HG03045 (cell line): Measurements from ENCODE around the gene GALNS.

Experiments
- ATAC-seq: cut with Tn5 transposase; IDR thresholded peaks from one replicate; pipeline ENCODE4 v1.9.1; 2021; ENCODE audit warnings: mild to moderate bottlenecking, moderate library complexity; ENCODE audit not compliant: unreplicated experiment

GALNS gene

GRCh38 chr16:88820385-88821025, 36.2 kb downstream of the GALNS start:
- no peak for ATAC-seq

GRCh38 chr16:88819126-88819525, 37.6 kb downstream of the GALNS start:
- no peak for ATAC-seq

GRCh38 chr16:88818575-88818874, 38.2 kb downstream of the GALNS start:
- ATAC-seq = no peak

- ATAC-seq = no peak
Observed at GRCh38 chr16:88817785-88818574, 38.8 kb downstream of the GALNS start.

- no peak for ATAC-seq
Observed at GRCh38 chr16:88816736-88817535, 39.8 kb downstream of the GALNS start.

- ATAC-seq = no peak
Observed at GRCh38 chr16:88815901-88816589, 40.7 kb downstream of the GALNS start.

- ATAC-seq = no peak
Observed at GRCh38 chr16:88815227-88815626, 41.5 kb downstream of the GALNS start.

GRCh38 chr16:88814144-88814502, 42.6 kb downstream of the GALNS start:
- no peak for ATAC-seq

- no peak for ATAC-seq
Observed at GRCh38 chr16:88813269-88814143, 43.2 kb downstream of the GALNS start.

- ATAC-seq = no peak
Observed at GRCh38 chr16:88812513-88813268, 44.1 kb downstream of the GALNS start.

- peak; percentile 71 for ATAC-seq
Observed at GRCh38 chr16:88811769-88812512, 44.8 kb downstream of the GALNS start, which contains the start of gene APRT. TSS of gene APRT (minus strand) at chr16:88811928. CDS start at chr16:88811899, 29 bp downstream.

- ATAC-seq = peak; percentile 48
Observed at GRCh38 chr16:88810912-88811768, 45.6 kb downstream of the GALNS start.

- no peak for ATAC-seq
Observed at GRCh38 chr16:88810166-88810911, 46.4 kb downstream of the GALNS start.

GRCh38 chr16:88809676-88810165, 47.0 kb downstream of the GALNS start:
- ATAC-seq = no peak

- no peak for ATAC-seq
Observed at GRCh38 chr16:88809068-88809675, 47.6 kb downstream of the GALNS start.

GRCh38 chr16:88807626-88808453, 48.9 kb downstream of the GALNS start:
- ATAC-seq = no peak
